HG02973 (cell line): ENCODE results near the gene HTR5A.

Experiments
- ATAC-seq: cut with Tn5 transposase; IDR thresholded peaks from one replicate; pipeline ENCODE4 v1.9.1; 2021; ENCODE audit warnings: moderate library complexity; ENCODE audit not compliant: unreplicated experiment

HTR5A gene

DNA sequence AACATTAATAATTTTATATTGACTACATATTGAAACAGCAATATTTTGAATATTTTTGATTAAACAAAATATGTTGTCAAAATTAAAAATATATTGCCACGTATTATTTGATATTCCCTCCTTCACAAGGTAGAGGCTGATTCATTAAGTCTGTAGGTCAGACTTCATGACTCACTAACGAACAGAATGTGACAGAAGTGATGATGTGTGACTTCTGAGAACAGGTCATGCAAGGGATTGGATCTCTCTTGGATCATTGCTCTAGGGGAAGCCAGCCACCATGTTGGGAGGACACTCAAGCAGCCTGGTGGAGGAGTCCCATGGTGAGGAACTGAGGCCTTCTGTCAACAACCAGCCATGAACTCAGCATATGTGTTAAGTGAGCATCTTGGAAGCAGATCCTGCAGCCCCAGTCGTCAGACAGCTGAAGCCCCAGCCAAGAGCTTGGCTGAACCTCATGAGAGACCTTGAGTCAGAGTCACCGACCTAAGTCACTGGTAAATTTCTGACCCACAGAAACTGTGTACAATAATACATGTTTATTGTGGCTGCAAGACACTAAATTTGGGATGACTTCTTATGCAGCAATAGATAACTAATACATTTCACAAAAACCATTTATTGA, 66.6 kb downstream of the HTR5A start:
- no peak for ATAC-seq
